CD4-positive, alpha-beta T cell treated with Interferon gamma for 1 hour (primary cell): ENCODE data around the gene EAF2.
"Not testable (repeated sequence)": the region's sequence is repeated elsewhere in the genome, so short reads cannot be mapped to it uniquely, and the experiment has no call there.

Experiments used
- DNase-seq: peaks from one replicate; pipeline ENCODE4 v3.0.0-alpha.2; 2020

Gene EAF2

GRCh38 chr3:121834671-121835464, at the start of gene EAF2, which contains the start of gene IQCB1:
TSS of gene EAF2 (plus strand) at chr3:121835209. CDS start at chr3:121835286, 77 bp downstream.
TSS of gene IQCB1 (minus strand) at chr3:121835060. CDS start at chr3:121828960, 6,100 bp downstream.
- peak; percentile 95 for DNase-seq

GRCh38 chr3:121786485-121786884, 48.5 kb upstream of the EAF2 start:
- DNase-seq, result no peak

- DNase-seq, result no peak
Observed at GRCh38 chr3:121793078-121793477, 41.9 kb upstream of the EAF2 start.

GRCh38 chr3:121794264-121794983, 40.6 kb upstream of the EAF2 start:
- DNase-seq, result no peak

GRCh38 chr3:121796970-121797369, 38.0 kb upstream of the EAF2 start:
- DNase-seq, result no peak

- DNase-seq, result no peak
Observed at GRCh38 chr3:121800906-121801305, 34.1 kb upstream of the EAF2 start.

GRCh38 chr3:121803771-121804320, 31.2 kb upstream of the EAF2 start:
- no peak for DNase-seq

GRCh38 chr3:121809249-121809648, 25.8 kb upstream of the EAF2 start:
- DNase-seq, result no peak

- no peak for DNase-seq
Observed at GRCh38 chr3:121817753-121818152, 17.3 kb upstream of the EAF2 start.

- no peak for DNase-seq
Observed at GRCh38 chr3:121818578-121818977, 16.4 kb upstream of the EAF2 start.

GRCh38 chr3:121819236-121819635, 15.8 kb upstream of the EAF2 start:
- no peak for DNase-seq

- DNase-seq, result no peak
Observed at GRCh38 chr3:121821421-121822199, 13.4 kb upstream of the EAF2 start.

- no peak for DNase-seq
Observed at GRCh38 chr3:121822973-121823372, 12.0 kb upstream of the EAF2 start.

- no peak for DNase-seq
Observed at GRCh38 chr3:121834157-121834670, 795 bp upstream of the EAF2 start.

GRCh38 chr3:121835465-121835801, 424 bp downstream of the EAF2 start:
- DNase-seq, result no peak

- DNase-seq, result no peak
Observed at GRCh38 chr3:121836064-121836463, 1.1 kb downstream of the EAF2 start.

GRCh38 chr3:121836481-121836880, 1.5 kb downstream of the EAF2 start:
- no peak for DNase-seq

GRCh38 chr3:121839962-121840361, 5.0 kb downstream of the EAF2 start:
- DNase-seq, result no peak

GRCh38 chr3:121844892-121845291, 9.9 kb downstream of the EAF2 start:
- no peak for DNase-seq

- DNase-seq, result no peak
Observed at GRCh38 chr3:121852256-121852655, 17.2 kb downstream of the EAF2 start.

GRCh38 chr3:121855555-121855954, 20.5 kb downstream of the EAF2 start:
- DNase-seq, result no peak

- not testable (repeated sequence) for DNase-seq
Observed at GRCh38 chr3:121857778-121858177, 22.8 kb downstream of the EAF2 start.

- not testable (repeated sequence) for DNase-seq
Observed at GRCh38 chr3:121863247-121863646, 28.2 kb downstream of the EAF2 start.
